ENCODE measurements around the gene ADGRG2.

DNA sequence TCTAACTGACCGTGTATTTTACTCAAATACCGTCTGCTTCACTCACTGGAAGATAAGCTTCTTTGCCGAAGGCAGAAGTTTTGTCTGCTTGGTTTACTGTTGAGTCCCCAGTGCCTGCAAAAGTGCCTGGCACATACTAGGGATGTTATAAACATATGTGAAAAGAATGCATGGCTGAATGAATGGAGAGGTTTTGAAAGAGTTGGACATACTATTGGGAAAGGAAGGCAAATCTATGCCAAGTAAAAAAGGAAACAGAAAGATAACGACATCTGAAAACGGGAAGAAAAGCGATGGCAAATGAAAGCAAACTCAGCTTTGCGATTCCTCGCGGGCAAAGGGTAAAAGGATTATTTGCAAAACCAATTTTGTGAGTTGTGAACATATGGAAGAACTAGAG is 21.7 kb downstream of the ADGRG2 start:
- TF ChIP-seq POLR2A (IDR thresholded peaks at IDR 0.05): no peak
- TF ChIP-seq, protein P1, sequence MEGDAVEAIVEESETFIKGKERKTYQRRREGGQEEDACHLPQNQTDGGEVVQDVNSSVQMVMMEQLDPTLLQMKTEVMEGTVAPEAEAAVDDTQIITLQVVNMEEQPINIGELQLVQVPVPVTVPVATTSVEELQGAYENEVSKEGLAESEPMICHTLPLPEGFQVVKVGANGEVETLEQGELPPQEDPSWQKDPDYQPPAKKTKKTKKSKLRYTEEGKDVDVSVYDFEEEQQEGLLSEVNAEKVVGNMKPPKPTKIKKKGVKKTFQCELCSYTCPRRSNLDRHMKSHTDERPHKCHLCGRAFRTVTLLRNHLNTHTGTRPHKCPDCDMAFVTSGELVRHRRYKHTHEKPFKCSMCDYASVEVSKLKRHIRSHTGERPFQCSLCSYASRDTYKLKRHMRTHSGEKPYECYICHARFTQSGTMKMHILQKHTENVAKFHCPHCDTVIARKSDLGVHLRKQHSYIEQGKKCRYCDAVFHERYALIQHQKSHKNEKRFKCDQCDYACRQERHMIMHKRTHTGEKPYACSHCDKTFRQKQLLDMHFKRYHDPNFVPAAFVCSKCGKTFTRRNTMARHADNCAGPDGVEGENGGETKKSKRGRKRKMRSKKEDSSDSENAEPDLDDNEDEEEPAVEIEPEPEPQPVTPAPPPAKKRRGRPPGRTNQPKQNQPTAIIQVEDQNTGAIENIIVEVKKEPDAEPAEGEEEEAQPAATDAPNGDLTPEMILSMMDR (IDR thresholded peaks at IDR 0.05): no peak

Measured in thyroid gland (tissue), 4 donors.